Measurements from ENCODE around the gene NRG2.

DNA sequence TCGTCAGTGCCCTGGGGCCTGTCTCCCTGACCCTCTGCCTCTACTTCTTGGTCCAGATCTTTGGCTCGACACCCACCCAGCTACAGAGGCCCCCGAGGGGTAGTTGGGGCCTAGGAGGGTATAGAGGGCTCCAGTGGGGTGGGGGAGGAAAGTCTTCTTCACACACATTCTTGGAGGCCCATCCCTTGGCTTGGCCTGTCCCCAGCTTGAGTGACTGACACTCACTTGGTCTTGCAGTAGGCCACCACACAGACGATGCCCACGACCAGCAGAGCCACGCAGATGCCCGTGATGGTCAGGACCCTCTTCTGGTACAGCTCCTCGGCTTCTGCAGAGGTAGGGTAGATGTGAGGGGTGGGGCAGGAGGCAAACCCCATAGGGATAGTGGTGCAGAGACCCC lies 187.6 kb downstream of the NRG2 start:
- TF ChIP-seq POLR2A (IDR thresholded peaks at IDR 0.05), result no peak
- TF ChIP-seq, protein P1, sequence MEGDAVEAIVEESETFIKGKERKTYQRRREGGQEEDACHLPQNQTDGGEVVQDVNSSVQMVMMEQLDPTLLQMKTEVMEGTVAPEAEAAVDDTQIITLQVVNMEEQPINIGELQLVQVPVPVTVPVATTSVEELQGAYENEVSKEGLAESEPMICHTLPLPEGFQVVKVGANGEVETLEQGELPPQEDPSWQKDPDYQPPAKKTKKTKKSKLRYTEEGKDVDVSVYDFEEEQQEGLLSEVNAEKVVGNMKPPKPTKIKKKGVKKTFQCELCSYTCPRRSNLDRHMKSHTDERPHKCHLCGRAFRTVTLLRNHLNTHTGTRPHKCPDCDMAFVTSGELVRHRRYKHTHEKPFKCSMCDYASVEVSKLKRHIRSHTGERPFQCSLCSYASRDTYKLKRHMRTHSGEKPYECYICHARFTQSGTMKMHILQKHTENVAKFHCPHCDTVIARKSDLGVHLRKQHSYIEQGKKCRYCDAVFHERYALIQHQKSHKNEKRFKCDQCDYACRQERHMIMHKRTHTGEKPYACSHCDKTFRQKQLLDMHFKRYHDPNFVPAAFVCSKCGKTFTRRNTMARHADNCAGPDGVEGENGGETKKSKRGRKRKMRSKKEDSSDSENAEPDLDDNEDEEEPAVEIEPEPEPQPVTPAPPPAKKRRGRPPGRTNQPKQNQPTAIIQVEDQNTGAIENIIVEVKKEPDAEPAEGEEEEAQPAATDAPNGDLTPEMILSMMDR (IDR thresholded peaks at IDR 0.05), result no peak
